BJ (cell line): ENCODE measurements around the gene CAD. TPM values are rescaled to one million over a fixed set of nuclear protein-coding genes. Genes with fewer than 3 reads are reported as not detected.

Experiments used
- CTCF ChIA-PET: fragments of 350-600 bp; formaldehyde crosslinking; extraction: SDS; loops from one replicate; lab custom pipeline; 2021; ENCODE audit warnings: antibody characterized with exemption, inconsistent platforms; lab: Yijun Ruan, JAX
- POLR2A ChIA-PET: fragments of 300-600 bp; sonication (Branson Sonifier 250); formaldehyde crosslinking; extraction: SDS; loops from one replicate; lab custom pipeline; 2021; ENCODE audit warnings: antibody characterized with exemption; lab: Charles Lee
- DNase-seq: peaks from one replicate; pipeline ENCODE4 v3.0.0-alpha.2; 2011; ENCODE audit warnings: low read depth
- H3K27me3 ChIP-seq: 2 replicates; pipeline ENCODE4 v1.6.0; 2011; ENCODE audit warnings: low read length; ENCODE audit not compliant: control insufficient read depth, insufficient read depth
- H3K36me3 ChIP-seq: 2 replicates; pipeline ENCODE4 v1.5.1; 2011; ENCODE audit warnings: low read length; ENCODE audit not compliant: control insufficient read depth, insufficient read depth
- H3K4me3 ChIP-seq: 2 replicates; pipeline ENCODE4 v1.5.1; 2011; ENCODE audit warnings: low read depth, mild to moderate bottlenecking, control low read depth, low read length
- CTCF ChIP-seq: IDR thresholded peaks from 2 replicates; pipeline ENCODE4 v1.5.1; 2011; ENCODE audit warnings: low read depth, mild to moderate bottlenecking, control low read depth, inconsistent platforms, low read length, moderate library complexity; ENCODE audit not compliant: insufficient read depth
- polyA plus RNA-seq: library from polyadenylated mRNA; depleted of rRNA; stranded (reverse); fragments of >200 nt; gene quantifications from 2 replicates; pipeline ENCODE4 v1.2.3, GENCODE V29; 2011

Gene CAD
- polyA plus RNA-seq, 1 experiment, result 26.6 TPM

DNA sequence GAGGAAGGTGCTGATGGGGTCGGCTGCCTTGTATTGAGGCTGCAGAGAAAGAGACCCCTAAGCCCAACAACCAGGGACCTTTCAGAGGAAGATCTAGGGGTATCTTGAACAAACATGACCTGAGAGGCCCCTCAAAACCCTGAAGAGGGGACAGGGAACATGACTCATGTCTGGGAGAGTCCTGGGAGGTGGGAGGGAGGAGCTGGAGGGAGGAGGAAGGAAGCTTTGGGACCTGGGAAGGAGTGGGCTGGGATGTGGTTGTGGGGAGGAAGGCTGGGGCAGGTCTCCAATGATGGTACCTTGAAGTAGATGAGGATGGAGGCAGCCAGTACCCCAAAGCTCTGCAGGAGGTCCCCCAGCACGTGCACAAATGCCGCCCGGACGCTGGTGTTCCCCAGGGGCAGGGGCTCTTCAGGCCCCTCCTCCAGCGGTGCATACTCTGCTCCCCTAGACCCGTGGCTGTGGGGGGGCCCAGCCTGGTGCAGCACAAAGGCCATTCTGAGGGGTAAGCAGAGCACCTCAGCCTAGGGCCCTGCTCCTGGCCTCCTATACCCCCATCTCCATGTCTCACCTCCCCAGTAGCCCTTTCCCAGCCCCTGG is 39.8 kb downstream of the CAD start:
- TF ChIP-seq CTCF, result no peak
- Histone ChIP-seq H3K4me3 (no peak overlapping the region), H3K27me3 (peaks cover 26% of the 10 kb centered on the region), H3K36me3 (no peaks in the 10 kb centered on the region)
- ChIA-PET CTCF (interaction anchor here (1.3 to 1.6 kb wide), 2 partner anchors 8 to 45 kb away, joined by 4 read pairs; no protein-coding TSS in a partner anchor), POLR2A (no interaction called here)
- no peak for DNase-seq

GRCh38 chr2:27258051-27258450 is 40.9 kb downstream of the CAD start:
- no peak for TF ChIP-seq CTCF
- no peak for DNase-seq
- Histone ChIP-seq H3K27me3 (peaks cover 31% of the 10 kb centered on the region), H3K36me3 (no peaks in the 10 kb centered on the region), H3K4me3 (no peak overlapping the region)
- CTCF ChIA-PET, result interaction anchor here (1.5 to 1.8 kb wide), 2 partner anchors 9 to 21 kb away, joined by 4 to 9 read pairs; no protein-coding TSS in a partner anchor
- POLR2A ChIA-PET, result no interaction called here

GRCh38 chr2:27261241-27261925 is 44.2 kb downstream of the CAD start:
- ChIA-PET POLR2A (no interaction called here), CTCF (interaction anchor here (7.9 kb wide), 1 partner anchor 20 kb away, joined by 64 read pairs; the partner anchor contains the start of gene TRIM54)
- DNase-seq, result no peak
- Histone ChIP-seq H3K36me3 (no peaks in the 10 kb centered on the region), H3K27me3 (peaks cover 55% of the 10 kb centered on the region), H3K4me3 (no peak overlapping the region)
- no peak for TF ChIP-seq CTCF

DNA sequence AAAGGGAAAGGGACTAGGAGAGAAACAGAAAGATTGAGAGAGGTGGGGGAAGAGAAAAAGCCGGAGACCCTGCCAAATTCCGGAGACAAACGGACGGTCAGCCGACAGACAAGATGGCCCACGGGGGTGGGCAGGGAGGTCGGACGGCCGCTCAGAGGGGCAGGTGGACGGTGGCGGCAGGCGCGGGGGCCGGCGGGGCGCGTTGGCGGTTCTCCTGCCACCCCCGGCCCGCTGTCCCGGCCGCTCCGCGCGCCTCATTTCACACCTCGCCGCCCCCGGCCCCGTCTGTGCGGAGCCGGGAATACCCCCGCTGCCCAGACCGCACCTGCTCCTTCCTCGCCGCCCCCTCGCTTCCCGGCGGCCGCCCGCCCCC is 44.7 kb downstream of the CAD start:
- H3K36me3 ChIP-seq, result no peaks in the 10 kb centered on the region
- peaks cover 56% of the 10 kb centered on the region for H3K27me3 ChIP-seq
- H3K4me3 ChIP-seq, result no peak overlapping the region
- DNase-seq, result no peak
- POLR2A ChIA-PET, result no interaction called here
- CTCF ChIA-PET, result interaction anchor here (0.6 to 7.9 kb wide), 2 partner anchors 17 to 20 kb away, joined by 3 to 64 read pairs; partner anchors contain the start of gene TRIM54
- no peak for TF ChIP-seq CTCF
